Heart right ventricle (tissue), 16 donors: ENCODE results near the gene SLC7A8. TPM values are rescaled to one million over a fixed set of nuclear protein-coding genes. Genes with fewer than 3 reads are reported as not detected.

Experiments
- ATAC-seq, 8 donors: fragments of 200-7000 bp; cut with Tn5 transposase; one replicate each; pipeline ENCODE4 v1.9.1; 2020; ENCODE audit warnings: mild to moderate bottlenecking in 8 of 8, moderate library complexity in 8 of 8, moderate number of reproducible peaks in 1 of 8
- DNase-seq, 2 donors: peaks; one replicate each; pipeline ENCODE4 v3.0.0-alpha.2; 2020
- H3K27ac ChIP-seq, 10 donors: fragments of 200-600 bp; sonication (generic) in 2 of 10; one replicate each; pipeline versions ENCODE4 v1.5.0 to v1.8.0; 2020 to 2022; ENCODE audit warnings: mild to moderate bottlenecking in 3 of 10
- H3K27me3 ChIP-seq, 7 donors: fragments of 200-600 bp; one replicate each; pipeline ENCODE4 v1.8.0; 2021 to 2022; ENCODE audit warnings: mild to moderate bottlenecking in 2 of 7
- H3K36me3 ChIP-seq, 9 donors: fragments of 200-600 bp; sonication (generic) in 1 of 9; one replicate each; pipeline versions ENCODE4 v1.5.0 to v1.8.0; 2020 to 2022; ENCODE audit warnings: mild to moderate bottlenecking in 2 of 9
- H3K4me1 ChIP-seq, 9 donors: fragments of 200-600 bp; sonication (generic) in 1 of 9; one replicate each; pipeline versions ENCODE4 v1.5.0 to v1.8.0; 2020 to 2022; ENCODE audit warnings: mild to moderate bottlenecking in 4 of 9
- H3K4me3 ChIP-seq, 10 donors: fragments of 200-600 bp; sonication (generic) in 2 of 10; one replicate each; pipeline versions ENCODE4 v1.5.0 to v1.8.0; 2020 to 2022; ENCODE audit warnings: mild to moderate bottlenecking in 7 of 10, moderate library complexity in 2 of 10
- H3K9me3 ChIP-seq, 11 donors: fragments of 200-600 bp in 10 of 11; sonication (generic) in 2 of 11; one replicate each; pipeline versions ENCODE4 v1.5.0 to v1.8.0; 2013 to 2022; ENCODE audit warnings: mild to moderate bottlenecking in 2 of 11, control low read depth in 1 of 11, moderate library complexity in 1 of 11
- WGBS, 2 donors: extraction: QIAGEN DNeasy Blood & Tissue Kit; methylation state at CpG; one replicate each; pipeline ENCODE4 v1.1.7; 2013; ENCODE audit warnings: inconsistent platforms in 1 of 2; 5-methylcytosine and 5-hydroxymethylcytosine counted together
- intact Hi-C, 10 donors: fragments of 100-400 bp; cut with DNase I; formaldehyde crosslinking; loops; one replicate each; pipeline versions ENCODE4 v1.11.1 to v1.14.2; 2022
- polyA plus RNA-seq, 2 donors: library from polyadenylated mRNA; stranded (reverse); fragments of 200-250 nt; gene quantifications; one replicate each; pipeline ENCODE4 v1.2.3, GENCODE V29; 2013
- total RNA-seq, 10 donors: library from RNA; stranded (reverse); fragmentation: NEBNext Ultra II Directional in 3 of 10; extraction: Animal tissue kit (Norgen Biotek cat#: 25700) in 3 of 10; gene quantifications; one replicate each; pipeline versions ENCODE4 v1.2.1 to v1.2.4, GENCODE V29; 2021 to 2023
- TF ChIP-seq, protein P1 (sequence below), 9 donors: fragments of 200-600 bp; sonication (generic) in 2 of 9; IDR thresholded peaks; one replicate each; pipeline versions ENCODE4 v1.5.0 to v1.8.0; 2021 to 2022; ENCODE audit warnings: antibody characterized with exemption in 9 of 9, mild to moderate bottlenecking in 5 of 9, moderate library complexity in 1 of 9
- donor health status: Arrhythmogenic right ventricular cardiomyopathy.
- donor health status: ischemic (EF 13 %, LVEDD 7.1; RV severe dilation, severe dysfunction).
- donor health status: healthy with polysubstance abuse.
- donor health status: DM: no; HTN: yes; CAD: no.
- donor health status: DM: no; HTN: no; CAD: no.
- donor health status: ischemic (EF 25% LVEDD 6.9; RV normal size, moderate dysfunction).
- donor health status: ischemic (EF 25% LVEDD 5.7; RV mildly dilated, moderate dysfunction).
- donor health status: healthy.
- donor health status: DM: yes; HTN: yes; CAD: no.
- donor health status: Ischemic cardiomyopathy.
- donor health status: ischemic (EF 35%, LVEDD 5.7; RV mildly dilated, moderate dysfunction).
- donor health status: nonischemic (EF 11% LVEDD 7.7; RV severe dilation, severe dysfunction).
- donor health status: DM: yes; HTN: yes; CAD: no.
- donor health status: PGD.
- donor health status: ischemic (EF 29% LVEDD 5.4; RV normal size, mild dysfunction).
- donor health status: nonischemic (EF 23%, LVEDD 6.1; RV moderate dilation, normal function).

The SLC7A8 gene
- total and polyA plus RNA-seq, 12 donors = 5.9 to 14.9 (median 9.6) TPM

DNA sequence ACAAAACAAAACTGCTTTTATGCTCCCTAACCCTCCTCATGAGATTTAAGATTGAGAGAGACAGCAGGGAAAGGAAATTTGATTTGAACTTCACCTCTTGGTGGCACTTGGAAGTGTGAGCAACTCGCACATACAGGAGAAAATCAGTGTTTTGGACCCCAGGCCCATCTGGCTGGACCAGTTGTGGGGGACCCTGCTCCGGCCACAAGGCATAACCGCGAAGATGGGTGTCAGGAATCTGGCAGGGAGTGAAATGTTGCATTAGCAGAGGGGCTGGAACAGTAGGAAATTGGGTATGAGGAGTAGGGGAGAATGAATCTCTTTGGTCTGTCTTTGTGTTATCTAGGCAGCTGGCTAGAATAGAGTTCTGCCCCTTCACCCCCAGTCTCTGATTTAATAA is 79.9 kb downstream of the SLC7A8 start:
- no peaks in the 10 kb centered on the region for H3K27me3 ChIP-seq
- peaks cover 0 to 19% (median 8%) of the 10 kb centered on the region in 9 donors for H3K4me1 ChIP-seq
- DNase-seq (no peak), ATAC-seq (no peak)
- H3K4me3 ChIP-seq = no peak overlapping the region
- H3K9me3 ChIP-seq = no peaks in the 10 kb centered on the region
- intact Hi-C loops = no loop called here
- no peak overlapping the region for H3K27ac ChIP-seq
- peaks cover 0 to 11% (median 6%) of the 10 kb centered on the region in 9 donors for H3K36me3 ChIP-seq
- TF ChIP-seq, protein P1, sequence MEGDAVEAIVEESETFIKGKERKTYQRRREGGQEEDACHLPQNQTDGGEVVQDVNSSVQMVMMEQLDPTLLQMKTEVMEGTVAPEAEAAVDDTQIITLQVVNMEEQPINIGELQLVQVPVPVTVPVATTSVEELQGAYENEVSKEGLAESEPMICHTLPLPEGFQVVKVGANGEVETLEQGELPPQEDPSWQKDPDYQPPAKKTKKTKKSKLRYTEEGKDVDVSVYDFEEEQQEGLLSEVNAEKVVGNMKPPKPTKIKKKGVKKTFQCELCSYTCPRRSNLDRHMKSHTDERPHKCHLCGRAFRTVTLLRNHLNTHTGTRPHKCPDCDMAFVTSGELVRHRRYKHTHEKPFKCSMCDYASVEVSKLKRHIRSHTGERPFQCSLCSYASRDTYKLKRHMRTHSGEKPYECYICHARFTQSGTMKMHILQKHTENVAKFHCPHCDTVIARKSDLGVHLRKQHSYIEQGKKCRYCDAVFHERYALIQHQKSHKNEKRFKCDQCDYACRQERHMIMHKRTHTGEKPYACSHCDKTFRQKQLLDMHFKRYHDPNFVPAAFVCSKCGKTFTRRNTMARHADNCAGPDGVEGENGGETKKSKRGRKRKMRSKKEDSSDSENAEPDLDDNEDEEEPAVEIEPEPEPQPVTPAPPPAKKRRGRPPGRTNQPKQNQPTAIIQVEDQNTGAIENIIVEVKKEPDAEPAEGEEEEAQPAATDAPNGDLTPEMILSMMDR (IDR thresholded peaks at IDR 0.05) = no peak
- 84 to 92% methylated on average over 4 of the region's 4 CpGs for WGBS, 2 donors

DNA sequence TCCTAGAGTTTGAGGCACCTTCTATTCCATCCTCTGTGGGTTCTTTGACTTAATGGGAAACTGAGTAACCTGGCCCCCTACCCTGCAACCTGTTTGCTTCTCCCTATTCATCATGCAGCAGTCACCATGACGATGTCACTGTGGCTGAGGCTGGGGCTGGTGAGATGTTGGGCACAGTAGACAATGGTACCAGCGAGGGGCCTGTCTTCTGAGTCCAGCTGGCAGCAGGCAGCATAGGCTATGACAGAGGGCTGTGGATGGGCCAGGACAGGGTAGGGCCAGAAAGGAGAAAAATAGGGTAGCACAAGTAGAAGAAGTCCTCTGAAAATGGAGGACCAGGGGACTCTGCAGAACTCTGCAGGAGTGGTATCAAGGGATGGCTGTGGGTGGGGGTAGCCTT is 80.7 kb downstream of the SLC7A8 start:
- Histone ChIP-seq H3K4me3 (no peak overlapping the region), H3K36me3 (peaks cover 0 to 19% (median 14%) of the 10 kb centered on the region in 9 donors), H3K4me1 (peaks cover 0 to 23% (median 12%) of the 10 kb centered on the region in 9 donors), H3K9me3 (no peaks in the 10 kb centered on the region), H3K27me3 (no peaks in the 10 kb centered on the region), H3K27ac (no peak overlapping the region)
- 90 to 96% methylated on average over 2 of the region's 2 CpGs for WGBS, 2 donors
- TF ChIP-seq, protein P1 (IDR thresholded peaks at IDR 0.05) = no peak
- no peak for ATAC-seq
- DNase-seq = no peak
- intact Hi-C loops = no loop called here

DNA sequence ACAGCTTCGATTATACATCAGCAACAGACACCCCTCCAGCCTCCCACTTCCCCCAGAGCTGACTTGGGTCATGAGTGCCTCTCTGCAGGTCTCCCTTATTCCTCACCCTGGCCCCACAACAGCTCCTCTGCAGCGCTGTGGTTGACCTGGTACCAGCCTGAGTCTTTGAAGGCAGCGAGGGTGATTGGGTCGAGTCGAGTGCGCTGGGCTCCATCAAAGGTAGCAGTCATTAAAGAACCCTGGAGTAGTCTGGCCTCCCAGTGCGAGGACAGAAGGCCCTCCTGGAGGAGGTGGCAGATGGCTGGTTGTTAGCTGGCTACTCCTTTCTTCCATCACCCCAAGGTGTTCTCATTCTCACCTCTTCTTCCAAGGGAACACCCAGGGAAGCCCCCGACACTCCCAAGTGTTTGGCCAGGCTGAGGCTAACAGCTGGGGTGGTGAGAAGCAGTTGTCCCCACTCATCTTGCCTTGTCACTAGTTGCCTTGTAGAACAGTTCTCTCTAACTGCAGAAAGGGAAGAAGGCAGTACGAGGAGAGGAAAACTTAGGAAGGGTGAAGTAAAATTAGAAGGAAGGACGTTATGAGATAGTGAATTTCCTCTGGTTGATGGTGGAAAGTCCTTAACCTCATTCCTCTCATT is 81.4 kb downstream of the SLC7A8 start:
- H3K9me3 ChIP-seq = no peaks in the 10 kb centered on the region

DNA sequence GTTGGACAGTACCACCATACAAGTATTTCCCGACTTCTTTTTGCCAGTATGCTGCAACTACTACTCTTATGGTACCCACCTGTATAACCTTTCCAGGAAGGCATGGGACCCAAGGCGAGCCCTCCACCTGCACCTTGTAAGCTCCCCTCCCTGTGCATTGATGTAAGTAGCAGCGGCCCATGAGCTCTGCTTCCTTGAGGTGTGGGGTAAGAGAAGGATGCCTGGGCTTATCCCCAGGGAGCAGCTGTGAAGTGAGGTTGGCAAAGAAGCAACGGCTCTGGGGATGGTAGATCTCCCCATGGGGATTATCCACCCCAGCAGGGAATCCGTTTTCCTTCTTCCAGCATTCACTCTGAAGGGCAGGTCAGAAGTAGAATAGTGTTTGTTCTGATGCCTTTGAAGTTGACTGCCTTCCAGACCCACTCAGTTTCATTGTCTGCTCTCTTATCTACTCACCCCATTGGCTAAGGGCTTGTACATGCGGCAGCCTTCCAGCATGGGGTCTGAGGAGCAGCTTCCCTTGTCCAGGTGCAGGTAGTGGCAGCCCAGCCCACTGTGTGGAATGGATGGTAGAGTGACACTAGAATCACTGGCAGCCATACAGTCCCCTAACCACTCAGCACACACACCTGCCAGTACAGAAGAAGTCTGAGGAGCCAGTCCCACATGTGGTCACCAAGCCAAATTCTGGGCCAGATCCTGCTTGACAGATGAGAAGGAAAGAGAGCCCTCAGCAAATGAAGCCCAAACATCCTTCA is 82.1 kb downstream of the SLC7A8 start:
- TF ChIP-seq, protein P1 (IDR thresholded peaks at IDR 0.05) = no peak
- Histone ChIP-seq H3K27me3 (no peaks in the 10 kb centered on the region), H3K27ac (no peak overlapping the region), H3K36me3 (peaks cover 0 to 27% (median 15%) of the 10 kb centered on the region in 9 donors), H3K4me1 (peaks cover 3 to 37% (median 26%) of the 10 kb centered on the region in 9 donors), H3K4me3 (no peak overlapping the region), H3K9me3 (no peaks in the 10 kb centered on the region)
- ATAC-seq (no peak), DNase-seq (no peak)
- intact Hi-C loops = no loop called here
- 73 to 78% methylated on average over 6 of the region's 6 CpGs for WGBS, 2 donors

More for the DNA sequence above, 81.4 kb downstream of the SLC7A8 start:
- Histone ChIP-seq H3K27ac (no peak overlapping the region), H3K4me3 (no peak overlapping the region), H3K4me1 (peaks cover 0 to 30% (median 19%) of the 10 kb centered on the region in 9 donors), H3K36me3 (peaks cover 0 to 26% (median 15%) of the 10 kb centered on the region in 9 donors), H3K27me3 (no peaks in the 10 kb centered on the region)
- WGBS, 2 donors = 81 to 84% methylated on average over 10 of the region's 10 CpGs
- ATAC-seq = no peak
- TF ChIP-seq, protein P1 (IDR thresholded peaks at IDR 0.05) = no peak
- intact Hi-C loops = no loop called here
- no peak for DNase-seq
